Parathyroid adenoma (tissue), 2 donors: Measurements from ENCODE around the gene UCP2.

Source experiments
- H2AFZ ChIP-seq: fragments of 300-600 bp; sonication (generic); one replicate; pipeline ENCODE4 v1.7.0; 2017; ENCODE audit warnings: antibody characterized with exemption, mild to moderate bottlenecking
- H3K27ac ChIP-seq: fragments of 300-600 bp; sonication (generic); one replicate; pipeline ENCODE4 v1.7.0; 2017
- H3K27me3 ChIP-seq: fragments of 300-600 bp; sonication (generic); one replicate; pipeline ENCODE4 v1.7.0; 2017; ENCODE audit warnings: low read length; ENCODE audit not compliant: control insufficient read depth, insufficient read depth
- H3K36me3 ChIP-seq: fragments of 300-600 bp; sonication (generic); one replicate; pipeline ENCODE4 v1.7.0; 2017; ENCODE audit warnings: low read length; ENCODE audit not compliant: control insufficient read depth, insufficient read depth
- H3K4me1 ChIP-seq: fragments of 300-600 bp; sonication (generic); one replicate; pipeline ENCODE4 v1.7.0; 2017; ENCODE audit warnings: control low read depth
- H3K4me2 ChIP-seq: fragments of 300-600 bp; sonication (generic); one replicate; pipeline ENCODE4 v1.7.0; 2017; ENCODE audit warnings: low read length
- H3K4me3 ChIP-seq: fragments of 300-600 bp; sonication (generic); one replicate; pipeline ENCODE4 v1.7.0; 2017; ENCODE audit warnings: low read depth, low read length
- H3K79me2 ChIP-seq: fragments of 300-600 bp; sonication (generic); one replicate; pipeline ENCODE4 v1.7.0; 2017; ENCODE audit warnings: control low read depth
- H3K9ac ChIP-seq: fragments of 300-600 bp; sonication (generic); one replicate; pipeline ENCODE4 v1.7.0; 2017; ENCODE audit warnings: mild to moderate bottlenecking
- H3K9me3 ChIP-seq: fragments of 300-600 bp; sonication (generic); one replicate; pipeline ENCODE4 v1.7.0; 2017; ENCODE audit warnings: low read length; ENCODE audit not compliant: control insufficient read depth
- CTCF ChIP-seq: fragments of 300-600 bp; sonication (generic); IDR thresholded peaks from one replicate; pipeline ENCODE4 v1.7.0; 2017; ENCODE audit warnings: antibody characterized with exemption, mild to moderate bottlenecking
- donor health status: primary hyperparathyroidism.

UCP2 gene

GRCh38 chr11:73995731-73996130, 13.1 kb upstream of the UCP2 start:
- H2AFZ ChIP-seq: no peak overlapping the region
- no peaks in the 10 kb centered on the region for H3K4me1 ChIP-seq
- H3K36me3 ChIP-seq: no peaks in the 10 kb centered on the region
- H3K4me3 ChIP-seq: no peak overlapping the region
- H3K9me3 ChIP-seq: no peaks in the 10 kb centered on the region
- H3K27me3 ChIP-seq: no peaks in the 10 kb centered on the region
- no peak overlapping the region for H3K9ac ChIP-seq
- no peak for TF ChIP-seq CTCF
- no peak overlapping the region for H3K4me2 ChIP-seq
- no peak overlapping the region for H3K27ac ChIP-seq
- H3K79me2 ChIP-seq: no peaks in the 10 kb centered on the region

GRCh38 chr11:73995247-73995646, 12.6 kb upstream of the UCP2 start:
- no peak overlapping the region for H3K4me2 ChIP-seq
- H3K9me3 ChIP-seq: no peaks in the 10 kb centered on the region
- H3K27ac ChIP-seq: no peak overlapping the region

GRCh38 chr11:73991471-73992006, 8.9 kb upstream of the UCP2 start:
- no peaks in the 10 kb centered on the region for H3K4me1 ChIP-seq
- H3K27me3 ChIP-seq: no peaks in the 10 kb centered on the region
- H3K9me3 ChIP-seq: no peaks in the 10 kb centered on the region
- H3K36me3 ChIP-seq: no peaks in the 10 kb centered on the region
- no peak overlapping the region for H2AFZ ChIP-seq
- H3K79me2 ChIP-seq: no peaks in the 10 kb centered on the region
- no peak overlapping the region for H3K9ac ChIP-seq
- H3K4me2 ChIP-seq: no peak overlapping the region
- no peak overlapping the region for H3K4me3 ChIP-seq
- no peak for TF ChIP-seq CTCF
- no peak overlapping the region for H3K27ac ChIP-seq

More at GRCh38 chr11:73995247-73995646, 12.6 kb upstream of the UCP2 start:
- no peaks in the 10 kb centered on the region for H3K79me2 ChIP-seq
- no peak overlapping the region for H2AFZ ChIP-seq
- TF ChIP-seq CTCF: no peak
- H3K4me1 ChIP-seq: no peaks in the 10 kb centered on the region
- H3K27me3 ChIP-seq: no peaks in the 10 kb centered on the region
- no peak overlapping the region for H3K9ac ChIP-seq
- no peaks in the 10 kb centered on the region for H3K36me3 ChIP-seq
- H3K4me3 ChIP-seq: no peak overlapping the region

- no peak overlapping the region for H3K4me3 ChIP-seq
- no peak overlapping the region for H2AFZ ChIP-seq
- H3K36me3 ChIP-seq: no peaks in the 10 kb centered on the region
- H3K4me2 ChIP-seq: no peak overlapping the region
- no peak for TF ChIP-seq CTCF
- H3K27me3 ChIP-seq: no peaks in the 10 kb centered on the region
- H3K9ac ChIP-seq: no peak overlapping the region
- no peaks in the 10 kb centered on the region for H3K4me1 ChIP-seq
- no peaks in the 10 kb centered on the region for H3K79me2 ChIP-seq
- no peaks in the 10 kb centered on the region for H3K9me3 ChIP-seq
- no peak overlapping the region for H3K27ac ChIP-seq
Measured at GRCh38 chr11:73990730-73991129, 8.1 kb upstream of the UCP2 start.

GRCh38 chr11:73989156-73989555, 6.5 kb upstream of the UCP2 start:
- no peaks in the 10 kb centered on the region for H3K27me3 ChIP-seq
- H2AFZ ChIP-seq: no peak overlapping the region
- no peaks in the 10 kb centered on the region for H3K79me2 ChIP-seq
- H3K4me3 ChIP-seq: no peak overlapping the region
- TF ChIP-seq CTCF: no peak
- H3K36me3 ChIP-seq: no peaks in the 10 kb centered on the region
- no peaks in the 10 kb centered on the region for H3K9me3 ChIP-seq
- no peak overlapping the region for H3K27ac ChIP-seq
- no peaks in the 10 kb centered on the region for H3K4me1 ChIP-seq
- H3K9ac ChIP-seq: no peak overlapping the region
- no peak overlapping the region for H3K4me2 ChIP-seq
